Right atrium auricular region (tissue), 2 donors: ENCODE measurements around the gene HOGA1. TPM values are rescaled to one million over a fixed set of nuclear protein-coding genes. Genes with fewer than 3 reads are reported as not detected.
"Not testable (repeated sequence)": the region's sequence is repeated elsewhere in the genome, so short reads cannot be mapped to it uniquely, and the experiment has no call there.

Experiments used
- DNase-seq: peaks from one replicate; pipeline ENCODE4 v3.0.0-alpha.2; 2019; ENCODE audit warnings: low spot score
- H3K27ac ChIP-seq, 2 donors: fragments of 200-600 bp; sonication (generic); 1 replicate in 1 of 2; 2 replicates in 1 of 2; pipeline ENCODE4 v1.5.1; 2016 to 2019
- H3K27me3 ChIP-seq, 2 donors: fragments of 200-600 bp; sonication (generic); one replicate each; pipeline versions ENCODE4 v1.5.1 to v1.6.0; 2017 to 2019
- H3K36me3 ChIP-seq: fragments of 200-600 bp; sonication (generic); one replicate; pipeline ENCODE4 v1.5.1; 2016
- H3K4me1 ChIP-seq, 2 donors: fragments of 200-600 bp; sonication (generic); one replicate each; pipeline versions ENCODE4 v1.5.1 to v1.6.0; 2017 to 2019
- H3K4me3 ChIP-seq, 2 donors: fragments of 200-600 bp; sonication (generic); 1 replicate in 1 of 2; 2 replicates in 1 of 2; pipeline ENCODE4 v1.5.1; 2017 to 2019; ENCODE audit warnings: mild to moderate bottlenecking in 1 of 2, moderate library complexity in 1 of 2
- H3K9me3 ChIP-seq, 2 donors: fragments of 200-600 bp; sonication (generic); one replicate each; pipeline ENCODE4 v1.5.1; 2019
- total RNA-seq, 2 donors: library from RNA; depleted of rRNA; stranded (reverse); fragments of >200 nt; gene quantifications; one replicate each; pipeline ENCODE4 v1.1.0, GENCODE V29; 2016
- TF ChIP-seq, protein P1 (sequence below), 2 donors: fragments of 200-600 bp; sonication (generic); IDR thresholded peaks; one replicate each; pipeline ENCODE4 v1.5.1; 2019; ENCODE audit warnings: antibody characterized with exemption in 2 of 2

The HOGA1 gene
- total RNA-seq, 2 donors from 2014 or later, result 17.6 to 25.6 TPM

- peak; percentile 68 for DNase-seq
- H3K9me3 ChIP-seq, result no peaks in the 10 kb centered on the region
- peak overlapping the region; percentile 74 to 87 for H3K4me3 ChIP-seq
- peaks cover 0 to 16% of the 10 kb centered on the region in 2 donors for H3K4me1 ChIP-seq
- TF ChIP-seq, protein P1, sequence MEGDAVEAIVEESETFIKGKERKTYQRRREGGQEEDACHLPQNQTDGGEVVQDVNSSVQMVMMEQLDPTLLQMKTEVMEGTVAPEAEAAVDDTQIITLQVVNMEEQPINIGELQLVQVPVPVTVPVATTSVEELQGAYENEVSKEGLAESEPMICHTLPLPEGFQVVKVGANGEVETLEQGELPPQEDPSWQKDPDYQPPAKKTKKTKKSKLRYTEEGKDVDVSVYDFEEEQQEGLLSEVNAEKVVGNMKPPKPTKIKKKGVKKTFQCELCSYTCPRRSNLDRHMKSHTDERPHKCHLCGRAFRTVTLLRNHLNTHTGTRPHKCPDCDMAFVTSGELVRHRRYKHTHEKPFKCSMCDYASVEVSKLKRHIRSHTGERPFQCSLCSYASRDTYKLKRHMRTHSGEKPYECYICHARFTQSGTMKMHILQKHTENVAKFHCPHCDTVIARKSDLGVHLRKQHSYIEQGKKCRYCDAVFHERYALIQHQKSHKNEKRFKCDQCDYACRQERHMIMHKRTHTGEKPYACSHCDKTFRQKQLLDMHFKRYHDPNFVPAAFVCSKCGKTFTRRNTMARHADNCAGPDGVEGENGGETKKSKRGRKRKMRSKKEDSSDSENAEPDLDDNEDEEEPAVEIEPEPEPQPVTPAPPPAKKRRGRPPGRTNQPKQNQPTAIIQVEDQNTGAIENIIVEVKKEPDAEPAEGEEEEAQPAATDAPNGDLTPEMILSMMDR (IDR thresholded peaks at IDR 0.05), result no peak
- H3K27ac ChIP-seq, result peak overlapping the region; percentile 87 to 89
- no peaks in the 10 kb centered on the region for H3K27me3 ChIP-seq
- H3K36me3 ChIP-seq, result peaks cover 5% of the 10 kb centered on the region
These were observed 57.0 kb downstream of the HOGA1 start for GRCh38 chr10:97640868-97641811.

GRCh38 chr10:97642471-97643159, 58.4 kb downstream of the HOGA1 start:
- not testable (repeated sequence) for H3K27me3 ChIP-seq, H3K9me3 ChIP-seq, H3K4me3 ChIP-seq, H3K36me3 ChIP-seq, DNase-seq
- Histone ChIP-seq H3K27ac (peak overlapping the region in 1 of 2 donors; percentile 89), H3K4me1 (peaks cover 0 to 16% of the 10 kb centered on the region in 2 donors)

GRCh38 chr10:97643441-97643985, 59.3 kb downstream of the HOGA1 start:
- no peak overlapping the region for H3K4me3 ChIP-seq
- DNase-seq, result no peak
- H3K27me3 ChIP-seq, result no peaks in the 10 kb centered on the region
- peaks cover 5% of the 10 kb centered on the region for H3K36me3 ChIP-seq
- TF ChIP-seq, protein P1 (IDR thresholded peaks at IDR 0.05), result no peak
- H3K4me1 ChIP-seq, result peaks cover 0 to 17% of the 10 kb centered on the region in 2 donors
- no peaks in the 10 kb centered on the region for H3K9me3 ChIP-seq
- no peak overlapping the region for H3K27ac ChIP-seq

- no peak for DNase-seq
- TF ChIP-seq, protein P1 (IDR thresholded peaks at IDR 0.05), result no peak
- Histone ChIP-seq H3K36me3 (peaks cover 5% of the 10 kb centered on the region), H3K27me3 (no peaks in the 10 kb centered on the region), H3K27ac (no peak overlapping the region), H3K4me1 (peaks cover 0 to 32% of the 10 kb centered on the region in 2 donors), H3K4me3 (no peak overlapping the region), H3K9me3 (no peaks in the 10 kb centered on the region)
These were observed 60.7 kb downstream of the HOGA1 start for GRCh38 chr10:97644936-97645335.

GRCh38 chr10:97647556-97647955, 63.4 kb downstream of the HOGA1 start:
- peaks cover 0 to 21% of the 10 kb centered on the region in 2 donors for H3K4me1 ChIP-seq
- no peaks in the 10 kb centered on the region for H3K9me3 ChIP-seq
- TF ChIP-seq, protein P1 (IDR thresholded peaks at IDR 0.05), result no peak
- no peak for DNase-seq
- H3K27me3 ChIP-seq, result no peaks in the 10 kb centered on the region
- H3K36me3 ChIP-seq, result peaks cover 25% of the 10 kb centered on the region
- H3K27ac ChIP-seq, result no peak overlapping the region
- H3K4me3 ChIP-seq, result no peak overlapping the region
